H1 (cell line): ENCODE data around the gene MACROH2A1. TPM values are rescaled to one million over a fixed set of nuclear protein-coding genes. Genes with fewer than 3 reads are reported as not detected.

Source experiments
- CTCF ChIA-PET: fragments of 300-600 bp; sonication (Branson Sonifier 250); formaldehyde crosslinking; loops from one replicate; lab custom pipeline; 2021; ENCODE audit not compliant: partially characterized antibody; lab: Charles Lee
- POLR2A ChIA-PET: fragments of 300-600 bp; sonication (Branson Sonifier 250); formaldehyde crosslinking; loops from one replicate; lab custom pipeline; 2021; ENCODE audit warnings: inconsistent platforms; ENCODE audit not compliant: partially characterized antibody; lab: Charles Lee
- DNase-seq, 2 experiments: peaks; one replicate each; pipeline versions ENCODE4 v3.0.0 to v3.0.0-alpha.2; 2010 to 2022; ENCODE audit warnings: low spot score in 2 of 2, low read depth in 1 of 2, mixed read lengths in 1 of 2
- FAIRE-seq: peaks from 2 replicates; lab custom pipeline; 2011; peaks lifted over from hg19 to GRCh38; lab: Jason Lieb, UNC
- H2AFZ ChIP-seq: 2 replicates; pipeline ENCODE4 v1.8.1; 2012; ENCODE audit warnings: low read length, inconsistent platforms
- H2AK5ac ChIP-seq: 2 replicates; pipeline ENCODE4 v1.6.1; 2013; ENCODE audit warnings: low read depth, low read length
- H2BK120ac ChIP-seq: replicated peaks from 2 replicates; pipeline ENCODE3; 2013; ENCODE audit warnings: low read depth, low read length, inconsistent platforms
- H2BK12ac ChIP-seq: 2 replicates; pipeline ENCODE4 v1.6.1; 2013; ENCODE audit warnings: low read depth, low read length
- H2BK15ac ChIP-seq: 2 replicates; pipeline ENCODE4 v1.6.1; 2013; ENCODE audit warnings: low read length
- H2BK20ac ChIP-seq: 2 replicates; pipeline ENCODE4 v1.6.1; 2013; ENCODE audit warnings: low read length
- H2BK5ac ChIP-seq: 2 replicates; pipeline ENCODE4 v1.6.1; 2013; ENCODE audit warnings: low read depth, low read length
- H3K14ac ChIP-seq: 2 replicates; pipeline ENCODE4 v1.6.1; 2013; ENCODE audit warnings: inconsistent platforms; ENCODE audit not compliant: insufficient read length
- H3K18ac ChIP-seq: 2 replicates; pipeline ENCODE4 v1.6.1; 2013; ENCODE audit warnings: low read length; ENCODE audit errors: extremely low read depth
- H3K23ac ChIP-seq: 2 replicates; pipeline ENCODE4 v1.6.1; 2013; ENCODE audit warnings: inconsistent platforms; ENCODE audit not compliant: insufficient read length
- H3K23me2 ChIP-seq: 2 replicates; pipeline ENCODE4 v1.6.1; 2013; ENCODE audit warnings: low read depth, low read length
- H3K27ac ChIP-seq: 2 replicates; pipeline ENCODE4 v1.6.1; 2011; ENCODE audit warnings: low read depth, low read length, inconsistent platforms
- H3K27me3 ChIP-seq, 4 experiments: replicated peaks in 1 of 4; 1 replicate in 1 of 4; 2 replicates in 3 of 4; pipeline versions ENCODE4 v1.6.1 to v1.8.1; 2011 to 2013; ENCODE audit warnings: low read length in 3 of 4, mild to moderate bottlenecking in 3 of 4, inconsistent platforms in 2 of 4, mixed read lengths in 2 of 4, moderate library complexity in 1 of 4; ENCODE audit not compliant: control insufficient read depth in 3 of 4, insufficient read depth in 3 of 4; ENCODE audit errors: extremely low read depth in 1 of 4
- H3K36me3 ChIP-seq, 4 experiments: 2 replicates each; pipeline versions ENCODE4 v1.6.1 to v1.8.1; 2011 to 2013; ENCODE audit warnings: mild to moderate bottlenecking in 4 of 4, low read length in 3 of 4, moderate library complexity in 2 of 4, control low read depth in 1 of 4, inconsistent platforms in 1 of 4; ENCODE audit not compliant: insufficient read depth in 4 of 4, control insufficient read depth in 2 of 4
- H3K4ac ChIP-seq: replicated peaks from 2 replicates; pipeline ENCODE3; 2013; ENCODE audit warnings: low read length, low read depth, mixed read lengths, inconsistent platforms; ENCODE audit not compliant: insufficient read length
- H3K4me1 ChIP-seq, 4 experiments: replicated peaks in 1 of 4; 1 replicate in 1 of 4; 2 replicates in 3 of 4; pipeline versions ENCODE4 v1.6.1 to v1.8.1; 2011 to 2013; ENCODE audit warnings: low read length in 3 of 4, inconsistent platforms in 2 of 4, mixed read lengths in 1 of 4; ENCODE audit not compliant: insufficient read depth in 4 of 4, control insufficient read depth in 3 of 4
- H3K4me2 ChIP-seq, 2 experiments: 2 replicates each; pipeline versions ENCODE4 v1.6.1 to v1.8.1; 2011 to 2013; ENCODE audit warnings: low read depth in 2 of 2, low read length in 2 of 2, control low read depth in 1 of 2, inconsistent platforms in 1 of 2, mild to moderate bottlenecking in 1 of 2; ENCODE audit not compliant: insufficient read depth in 1 of 2
- H3K4me3 ChIP-seq, 4 experiments: fragments of 200-600, 300-600 bp in 1 of 4; sonication (generic), shearing (Covaris generic), sonication (Bioruptor Twin) in 1 of 4; 2 replicates each; pipeline versions ENCODE4 v1.5.1 to v1.8.1; 2011 to 2016; ENCODE audit warnings: low read length in 4 of 4, low read depth in 3 of 4, control low read depth in 2 of 4, inconsistent platforms in 2 of 4, mild to moderate bottlenecking in 2 of 4, mixed read lengths in 1 of 4, moderate library complexity in 1 of 4; ENCODE audit not compliant: insufficient read depth in 2 of 4; ENCODE audit errors: extremely low read depth in 1 of 4
- H3K56ac ChIP-seq: replicated peaks from 2 replicates; pipeline ENCODE3; 2013; ENCODE audit warnings: low read depth, mild to moderate bottlenecking, mixed read lengths, low read length, inconsistent platforms; ENCODE audit not compliant: insufficient read length
- H3K79me1 ChIP-seq: 2 replicates; pipeline ENCODE4 v1.6.1; 2013; ENCODE audit warnings: low read depth, low read length, control low read depth
- H3K79me2 ChIP-seq, 2 experiments: 2 replicates each; pipeline versions ENCODE4 v1.6.1 to v1.8.1; 2012 to 2013; ENCODE audit warnings: low read length in 2 of 2, mild to moderate bottlenecking in 2 of 2, inconsistent platforms in 1 of 2; ENCODE audit not compliant: insufficient read depth in 2 of 2, control insufficient read depth in 1 of 2
- H3K9ac ChIP-seq, 4 experiments: replicated peaks in 1 of 4; 1 replicate in 1 of 4; 2 replicates in 3 of 4; pipeline versions ENCODE4 v1.6.1 to v1.8.1; 2011 to 2013; ENCODE audit warnings: low read depth in 3 of 4, low read length in 3 of 4, control low read depth in 2 of 4, mild to moderate bottlenecking in 2 of 4, moderate library complexity in 2 of 4, inconsistent platforms in 1 of 4; ENCODE audit errors: extremely low read depth in 1 of 4
- H3K9me3 ChIP-seq, 2 experiments: 2 replicates each; pipeline versions ENCODE4 v1.6.1 to v1.8.1; 2012 to 2013; ENCODE audit warnings: mild to moderate bottlenecking in 2 of 2, moderate library complexity in 2 of 2, control low read depth in 1 of 2, inconsistent platforms in 1 of 2, low read depth in 1 of 2, low read length in 1 of 2, mixed read lengths in 1 of 2; ENCODE audit not compliant: insufficient read depth in 2 of 2
- H4K20me1 ChIP-seq, 2 experiments: replicated peaks in 1 of 2; 2 replicates each; pipeline versions ENCODE3 to v1.8.1; 2011 to 2013; ENCODE audit warnings: inconsistent platforms in 2 of 2, low read length in 2 of 2, mild to moderate bottlenecking in 1 of 2; ENCODE audit not compliant: insufficient read depth in 2 of 2, control insufficient read depth in 1 of 2
- H4K5ac ChIP-seq: 2 replicates; pipeline ENCODE4 v1.6.1; 2013; ENCODE audit warnings: low read length, low read depth, mixed read lengths, inconsistent platforms; ENCODE audit not compliant: insufficient read length
- H4K8ac ChIP-seq: 2 replicates; pipeline ENCODE4 v1.8.0; 2013; ENCODE audit warnings: mild to moderate bottlenecking, moderate library complexity, low read length, inconsistent platforms; ENCODE audit not compliant: insufficient read depth; ENCODE audit errors: extremely low read depth
- H4K91ac ChIP-seq: replicated peaks from 2 replicates; pipeline ENCODE3; 2013; ENCODE audit warnings: low read length, mixed read lengths, inconsistent platforms; ENCODE audit not compliant: insufficient read length
- NRF1 ChIP-seq: IDR thresholded peaks from 2 replicates; pipeline ENCODE4 v1.6.1; 2011; ENCODE audit warnings: mild to moderate bottlenecking, low read depth, low read length, improper control_type of control experiment
- WGBS, 2 experiments: shearing (Covaris generic) in 1 of 2; methylation state at CpG; one replicate each; pipeline versions ENCODE4 v1.1.6 to v1.1.7; 2013 to 2015; ENCODE audit warnings: low lambda C conversion rate in 2 of 2, mixed read lengths in 2 of 2, inconsistent platforms in 1 of 2, low coverage in 1 of 2, missing lambda C conversion rate in 1 of 2; ENCODE audit not compliant: insufficient replicate concordance in 2 of 2, insufficient coverage in 1 of 2, insufficient read length in 1 of 2; ENCODE audit errors: extremely low coverage in 1 of 2, missing lambda C conversion rate in 1 of 2; 5-methylcytosine and 5-hydroxymethylcytosine counted together
- polyA plus RNA-seq, 7 experiments: library from polyadenylated mRNA; depleted of rRNA in 3 of 7; stranded (reverse) in 5 of 7; unstranded in 2 of 7; fragments of >200 nt in 5 of 7; fragments of 200-250 nt in 2 of 7; gene quantifications; 1 replicate in 5 of 7; 2 replicates in 1 of 7; 4 replicates in 1 of 7; pipeline versions ENCODE4 v1.2.1 to v1.2.3, GENCODE V29; 2011 to 2013; ENCODE audit warnings: missing spikeins in 2 of 7, mixed read lengths in 2 of 7
- total RNA-seq: library from RNA; stranded (reverse); fragmentation: NEBNext Ultra II Directional; extraction: Animal tissue kit (Norgen Biotek cat#: 25700); gene quantifications from 2 replicates; pipeline ENCODE4 v1.2.1, GENCODE V29; 2021
- TF ChIP-seq, protein P1 (sequence below): IDR thresholded peaks from 2 replicates; pipeline ENCODE4 v1.6.1; 2012; ENCODE audit warnings: inconsistent platforms

MACROH2A1 gene
- total and polyA plus RNA-seq, 2 of the 8 experiments (the other 6 are each of a cell fraction or from before 2014, with no cell fraction given): 60.0 to 92.3 TPM

DNA sequence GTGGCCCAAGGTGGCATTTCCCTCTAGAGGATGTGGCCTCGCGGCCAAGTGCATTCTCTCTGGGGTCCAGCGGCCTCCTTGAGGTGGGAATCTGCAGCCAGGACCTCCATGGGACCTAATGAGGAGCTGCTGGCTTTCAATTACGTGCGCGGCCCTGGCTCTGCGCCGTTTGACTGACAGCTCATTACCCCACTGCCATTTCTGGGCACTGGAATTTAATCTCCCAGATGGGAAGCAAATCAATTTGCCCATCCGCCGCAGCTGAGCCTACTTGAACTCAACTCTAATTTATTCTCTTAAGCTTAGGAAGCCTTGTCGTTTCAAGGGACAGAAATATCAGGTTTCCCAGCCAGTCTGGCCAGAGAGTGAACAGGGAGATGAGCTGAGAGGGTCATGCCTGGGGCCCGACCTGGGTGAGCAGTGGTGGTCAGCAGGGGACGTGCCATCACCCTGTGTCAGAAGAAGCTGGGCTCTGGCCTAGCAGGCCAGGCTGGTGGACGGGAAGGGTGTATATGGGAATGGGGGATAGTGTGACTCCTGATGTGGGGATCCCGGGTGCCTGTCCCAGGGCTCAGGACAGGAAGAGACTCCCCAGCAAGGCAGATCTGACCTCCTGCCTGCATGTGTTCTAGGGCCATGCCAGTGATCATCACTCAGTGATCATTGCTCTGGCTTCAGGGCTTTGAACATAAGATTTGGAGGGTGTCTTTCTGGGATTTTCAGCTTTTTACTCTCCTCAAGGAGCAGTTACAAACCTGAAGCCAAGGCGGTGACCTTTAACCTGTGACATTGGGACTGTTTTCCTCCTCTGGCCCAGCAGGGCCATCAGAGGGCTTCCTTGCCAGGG is 69.7 kb downstream of the MACROH2A1 start:
- H3K14ac ChIP-seq: no peak overlapping the region
- no peak overlapping the region for H2BK20ac ChIP-seq
- H2BK120ac ChIP-seq: no peak overlapping the region
- no peak overlapping the region for H4K91ac ChIP-seq
- H3K4me1 ChIP-seq: no peaks in the 10 kb centered on the region
- H3K18ac ChIP-seq: no peak overlapping the region
- no peak overlapping the region for H3K23ac ChIP-seq
- no peaks in the 10 kb centered on the region for H3K23me2 ChIP-seq
- no peak overlapping the region for H3K4me3 ChIP-seq
- no peak overlapping the region for H3K27ac ChIP-seq
- H2AFZ ChIP-seq: no peak overlapping the region
- no peak overlapping the region for H2BK5ac ChIP-seq
- H3K9ac ChIP-seq: no peak overlapping the region
- POLR2A ChIA-PET: interaction anchor here (1.2 kb wide), 1 partner anchor 13 kb away, joined by 3 read pairs; no protein-coding TSS in a partner anchor
- H3K9me3 ChIP-seq: no peaks in the 10 kb centered on the region
- CTCF ChIA-PET: interaction anchor here (0.6 to 1.7 kb wide), 10 partner anchors 8 to 920 kb away, joined by 3 to 8 read pairs (median 3); no protein-coding TSS in a partner anchor
- no peak overlapping the region for H3K4me2 ChIP-seq
- H3K36me3 ChIP-seq: no peaks in the 10 kb centered on the region
- DNase-seq (no peak), FAIRE-seq (no peak)
- peaks cover 0 to 3% of the 10 kb centered on the region in 2 experiments for H4K20me1 ChIP-seq
- no peaks in the 10 kb centered on the region for H3K27me3 ChIP-seq
- no peak overlapping the region for H3K56ac ChIP-seq
- WGBS, 2 experiments: 89% methylated on average over 16 of the region's 16 CpGs; no CpG with 5 or more reads in 1 of the 2 experiments
- no peak overlapping the region for H3K4ac ChIP-seq
- H3K79me2 ChIP-seq: no peaks in the 10 kb centered on the region
- H3K79me1 ChIP-seq: no peaks in the 10 kb centered on the region
- H4K5ac ChIP-seq: no peak overlapping the region
- H2BK12ac ChIP-seq: no peak overlapping the region
- no peak overlapping the region for H4K8ac ChIP-seq
- H2AK5ac ChIP-seq: no peak overlapping the region
- TF ChIP-seq, protein P1, sequence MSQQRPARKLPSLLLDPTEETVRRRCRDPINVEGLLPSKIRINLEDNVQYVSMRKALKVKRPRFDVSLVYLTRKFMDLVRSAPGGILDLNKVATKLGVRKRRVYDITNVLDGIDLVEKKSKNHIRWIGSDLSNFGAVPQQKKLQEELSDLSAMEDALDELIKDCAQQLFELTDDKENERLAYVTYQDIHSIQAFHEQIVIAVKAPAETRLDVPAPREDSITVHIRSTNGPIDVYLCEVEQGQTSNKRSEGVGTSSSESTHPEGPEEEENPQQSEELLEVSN: no peak
- TF ChIP-seq NRF1: no peak
- TF ChIP-seq, all 59 proteins: peak for 0
- no peak overlapping the region for H2BK15ac ChIP-seq
